Activated T-cell treated with anti-CD3 and anti-CD28 coated beads, Interleukin-2, amount 50 U/mL, for 1 hour (primary cell): ENCODE results near the gene PACRG.

Experiments used
- DNase-seq: peaks from one replicate; pipeline ENCODE4 v3.0.0-alpha.2; 2020

The PACRG gene

DNA sequence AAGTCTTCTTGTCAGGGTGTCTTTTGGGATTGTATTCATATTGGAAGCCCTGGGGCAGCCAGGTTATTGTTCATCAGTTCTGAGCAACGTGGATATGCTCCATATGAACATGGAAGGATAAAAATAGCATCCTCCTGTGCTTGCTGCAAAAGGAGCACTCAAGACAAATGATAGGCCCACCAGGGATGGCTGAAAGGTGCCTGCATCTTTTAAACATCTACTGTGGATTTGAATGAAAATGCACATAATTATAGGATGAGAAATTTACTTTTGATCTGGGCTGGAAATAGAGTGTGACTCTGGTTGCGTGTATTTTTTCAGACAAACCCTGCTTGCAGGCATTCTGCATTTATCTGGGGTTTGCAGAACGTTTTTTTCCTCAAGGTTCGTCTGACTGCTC, 299.1 kb downstream of the PACRG start:
- DNase-seq, result no peak

DNA sequence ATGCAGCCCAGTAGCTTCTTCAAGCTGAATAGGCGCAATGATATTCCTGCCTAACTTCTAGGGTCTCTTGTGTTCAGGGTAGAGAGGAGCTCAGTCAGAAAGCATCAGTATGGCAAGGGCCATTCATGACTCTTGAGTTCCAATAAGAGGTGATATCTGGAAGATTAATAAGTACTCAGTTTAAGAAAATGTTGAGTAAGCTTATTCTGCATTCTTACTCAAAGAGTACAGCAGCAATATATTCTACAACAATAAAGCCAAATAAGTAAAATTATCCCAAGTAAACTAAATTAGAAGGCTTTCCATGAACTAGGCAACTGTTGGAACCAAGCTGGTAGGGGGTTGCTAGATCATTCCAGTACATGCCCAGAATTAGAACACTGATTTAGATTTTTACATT, 303.2 kb downstream of the PACRG start:
- DNase-seq, result no peak

DNA sequence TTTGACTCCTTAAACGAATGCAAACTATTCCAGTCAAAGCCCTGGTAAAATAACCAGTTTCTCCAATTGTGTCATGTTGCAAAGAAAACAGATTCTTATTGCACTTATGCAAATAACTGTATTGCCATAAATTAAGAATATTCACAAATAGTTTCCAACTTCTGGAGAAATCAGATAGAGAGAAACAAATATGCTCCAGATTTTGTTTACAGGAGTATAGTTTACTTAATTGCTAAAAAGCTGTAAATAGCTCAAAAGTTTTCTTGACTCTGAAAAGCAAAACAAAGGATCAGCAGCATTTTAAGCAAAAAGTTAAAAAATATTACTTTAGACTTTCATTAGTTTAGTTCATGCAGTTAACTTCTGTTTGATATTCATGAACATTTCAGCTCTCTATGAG, 304.2 kb downstream of the PACRG start:
- DNase-seq, result no peak

DNA sequence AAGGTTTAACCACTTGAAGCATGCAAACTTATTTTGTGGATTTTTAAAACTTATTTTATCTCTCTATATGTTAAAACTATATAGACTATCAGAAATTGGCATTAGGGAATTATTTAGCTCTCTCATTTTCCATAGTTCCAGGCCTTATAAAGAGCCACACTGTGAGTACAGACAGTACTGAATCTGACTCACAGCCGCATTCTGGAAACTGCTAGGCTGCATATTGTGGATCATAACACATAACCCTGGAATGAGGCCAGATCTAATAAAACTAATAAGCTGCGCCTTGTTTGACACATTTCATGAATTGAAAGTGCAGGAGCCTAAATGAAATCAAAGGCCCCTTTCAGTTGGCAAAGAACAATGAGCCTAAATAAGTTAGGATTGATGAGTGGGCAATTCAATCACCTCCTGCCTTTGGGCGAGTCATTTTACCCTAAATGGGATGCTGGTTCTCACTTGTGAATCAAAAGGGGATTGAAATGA, 308.4 kb downstream of the PACRG start:
- no peak for DNase-seq

DNA sequence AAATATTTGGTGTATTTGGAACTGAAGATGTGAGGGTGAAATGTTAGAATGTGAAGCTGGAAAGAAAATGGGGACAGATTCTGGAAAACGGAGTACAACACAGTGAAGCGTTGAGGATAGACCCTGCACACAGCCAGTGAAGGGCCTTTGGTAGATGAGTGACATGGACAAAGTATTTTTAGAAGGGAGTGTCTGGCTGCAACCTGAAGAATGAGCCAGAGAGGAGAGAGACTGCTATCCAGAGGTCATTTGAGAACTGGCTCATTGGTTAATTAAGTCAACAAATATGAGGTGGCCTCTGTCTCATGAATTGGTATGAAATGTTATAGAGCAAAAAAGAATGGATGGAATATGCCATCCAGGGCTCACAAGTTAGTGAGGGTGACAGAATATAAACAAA, 310.5 kb downstream of the PACRG start:
- DNase-seq, result no peak

DNA sequence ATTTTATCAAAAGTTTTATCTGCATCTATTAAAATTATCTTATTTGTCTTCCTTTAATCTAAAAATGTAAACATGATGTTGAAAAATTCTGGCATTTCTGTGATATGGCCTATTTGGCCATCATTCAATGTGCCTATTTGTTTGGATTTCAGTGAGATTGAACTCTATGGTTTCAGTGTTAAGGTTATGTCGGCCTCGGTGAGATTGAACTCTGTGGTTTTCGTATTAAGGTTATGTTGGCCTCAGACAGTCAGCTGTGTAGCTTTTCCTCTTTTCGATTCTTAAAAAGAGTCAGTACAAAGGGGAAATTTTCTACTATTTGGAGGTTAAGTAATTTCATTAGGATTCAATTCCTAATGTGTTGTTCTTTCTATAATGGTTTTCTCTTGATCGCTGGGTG, 320.6 kb downstream of the PACRG start:
- DNase-seq, result no peak

DNA sequence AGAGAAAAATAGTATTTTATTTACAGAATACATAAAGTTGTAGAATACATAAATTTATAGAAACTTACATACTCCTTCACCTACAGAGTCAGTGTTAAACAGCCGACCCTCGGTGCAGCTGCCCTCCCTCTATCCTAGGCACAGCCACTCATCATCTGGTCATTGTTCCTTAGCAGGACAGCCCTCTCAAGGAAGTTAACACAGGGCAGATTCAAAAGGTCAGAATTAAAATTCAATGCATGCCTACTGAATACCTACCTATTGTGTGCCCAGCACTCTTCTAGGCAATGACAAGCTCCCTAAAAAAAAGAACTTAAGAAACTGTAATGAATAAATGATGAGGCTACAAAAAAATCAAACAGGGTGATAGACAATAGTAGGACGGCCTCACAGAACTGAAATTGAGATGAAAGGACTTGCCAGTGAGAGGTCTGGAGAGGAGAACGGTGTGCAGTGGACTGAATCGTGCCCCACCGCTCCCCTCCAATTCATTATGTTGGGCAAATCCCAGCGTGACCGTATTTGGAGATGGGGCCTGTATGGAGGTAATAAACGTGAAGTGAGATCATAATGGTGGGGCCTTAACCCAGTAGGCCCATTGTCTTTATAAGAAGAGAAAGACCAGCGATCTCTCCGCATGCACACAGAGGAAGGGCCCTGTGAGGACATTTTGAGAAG, 326.0 kb downstream of the PACRG start:
- DNase-seq, result no peak

DNA sequence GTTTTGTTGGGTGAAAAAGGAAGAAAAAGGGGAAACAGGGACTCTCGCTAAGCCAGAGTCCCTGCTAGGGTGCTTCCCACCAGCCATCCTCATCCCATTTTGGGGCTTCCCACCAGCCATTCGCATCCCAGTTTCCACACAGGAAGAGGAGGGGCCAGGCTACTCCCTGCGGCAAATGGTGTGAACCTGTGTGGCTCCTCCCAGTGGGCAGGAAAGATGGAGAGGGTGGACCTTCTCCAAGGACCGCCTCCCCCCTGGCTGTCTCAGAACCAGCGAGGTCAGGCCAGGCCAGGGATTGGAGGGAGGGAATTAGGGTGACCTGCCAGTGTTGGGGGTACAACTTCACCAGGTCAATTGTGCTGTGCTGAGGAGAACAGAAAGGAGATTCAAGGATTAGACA, 326.9 kb downstream of the PACRG start:
- no peak for DNase-seq

DNA sequence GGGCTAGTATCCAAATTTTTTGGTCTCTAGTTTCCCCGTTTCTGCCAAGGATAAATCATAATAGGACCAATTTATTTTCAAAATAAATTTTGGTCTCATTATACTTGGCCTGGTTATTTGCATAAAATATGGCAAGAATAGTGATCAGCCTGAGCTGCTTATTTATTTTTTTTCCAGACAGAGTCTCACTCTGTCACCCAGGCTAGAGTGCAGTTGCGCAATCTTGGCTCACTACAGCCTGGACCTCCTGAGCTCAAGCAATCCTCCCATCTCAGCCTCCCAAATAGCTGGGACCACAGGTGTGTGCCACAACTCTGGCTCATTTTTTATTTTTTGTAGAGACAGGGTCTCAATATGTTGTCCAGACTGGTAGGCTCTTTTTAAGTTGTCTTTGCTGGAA, 329.5 kb downstream of the PACRG start:
- DNase-seq, result no peak

DNA sequence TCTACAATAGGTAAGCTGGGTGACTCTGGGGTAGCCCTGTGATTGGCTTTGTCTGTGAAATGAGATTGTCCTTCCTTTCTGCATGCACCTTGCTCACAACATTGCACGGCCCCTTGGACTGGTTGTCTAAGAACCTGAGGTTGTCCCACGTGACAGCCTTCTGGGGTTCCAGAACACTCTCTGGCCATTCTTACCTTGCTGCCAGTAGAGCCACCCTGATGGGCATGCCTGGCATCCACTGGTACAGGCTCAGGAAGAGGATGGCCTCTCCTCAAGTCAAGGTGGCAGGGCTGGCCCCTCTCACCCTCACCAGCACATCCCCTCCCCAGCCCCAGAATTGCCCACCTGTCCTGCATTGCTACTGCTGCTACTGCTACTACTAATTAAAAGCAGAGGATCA, 335.0 kb downstream of the PACRG start:
- DNase-seq, result no peak

DNA sequence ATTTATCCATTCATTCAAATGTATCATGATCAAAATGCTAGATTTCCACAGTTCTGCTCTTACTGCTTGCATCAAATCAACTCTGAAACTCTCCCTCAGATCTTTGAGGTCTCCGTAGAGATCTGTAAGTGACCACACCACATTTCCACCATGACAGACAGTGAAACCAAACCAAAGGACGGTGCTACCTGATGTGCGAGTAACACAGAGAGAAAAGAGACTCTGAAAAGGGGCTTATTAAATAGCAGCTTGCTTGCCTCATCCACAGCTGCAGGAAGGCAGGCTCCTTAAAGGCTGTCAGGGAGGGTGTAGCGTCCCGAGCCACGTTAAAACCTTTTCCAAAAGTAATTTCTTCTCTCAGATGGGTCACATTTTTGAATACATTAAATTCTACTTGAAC, 335.8 kb downstream of the PACRG start:
- no peak for DNase-seq

DNA sequence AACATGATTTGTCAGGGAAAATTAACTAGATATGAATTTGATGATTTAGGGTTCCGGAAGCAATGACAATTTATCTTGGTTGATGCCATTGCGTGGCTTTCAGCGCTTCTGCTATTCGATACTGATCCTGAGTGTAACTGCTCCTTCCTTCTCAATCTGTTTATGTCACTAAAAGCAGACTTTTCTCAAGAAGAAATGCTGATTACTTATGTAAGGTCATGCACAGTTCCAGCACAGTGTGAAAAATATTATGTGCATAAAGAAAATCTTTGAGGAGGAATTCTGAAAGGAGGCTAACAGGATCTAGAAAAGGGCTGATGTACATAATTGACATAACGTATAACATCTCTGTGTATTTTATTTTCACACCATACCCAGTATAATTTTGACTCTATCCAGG, 336.6 kb downstream of the PACRG start:
- no peak for DNase-seq

DNA sequence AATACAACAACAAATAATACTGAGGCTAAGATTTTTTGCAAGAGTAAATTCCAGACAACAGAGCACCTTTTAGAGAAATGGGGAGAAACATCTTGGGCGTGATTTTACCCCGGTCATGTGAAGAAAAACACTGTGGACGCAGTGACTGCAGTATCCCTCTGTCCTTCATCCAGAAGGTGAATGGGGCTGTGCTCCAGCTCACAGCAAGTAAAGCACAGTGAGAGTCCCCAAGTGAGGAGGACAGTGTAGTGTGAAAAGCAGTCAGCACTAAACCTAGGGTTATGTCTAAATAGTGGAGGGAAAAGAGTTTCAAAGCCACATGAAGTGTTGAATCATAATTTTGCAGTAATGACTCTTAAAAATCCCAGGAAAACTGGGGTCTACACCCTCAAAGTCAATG, 338.4 kb downstream of the PACRG start:
- no peak for DNase-seq

DNA sequence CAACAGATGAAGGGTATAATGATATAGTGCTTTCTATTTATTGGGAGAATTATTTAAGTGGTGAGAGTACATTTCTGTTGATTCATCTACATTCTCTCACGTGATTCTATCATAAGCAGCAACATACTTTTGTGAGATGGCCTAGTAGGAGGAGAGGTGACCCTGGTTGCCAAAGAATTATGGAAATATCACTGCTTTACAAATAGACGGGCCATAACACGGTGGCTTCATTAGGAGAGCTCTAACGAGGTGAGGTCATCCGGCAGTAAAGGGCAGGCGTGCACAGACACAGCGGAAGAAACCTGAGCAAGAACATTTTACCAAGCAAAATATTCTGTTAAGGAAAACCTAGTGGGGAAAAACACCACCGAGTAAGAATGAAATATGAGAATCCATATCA, 349.4 kb downstream of the PACRG start:
- DNase-seq, result no peak

DNA sequence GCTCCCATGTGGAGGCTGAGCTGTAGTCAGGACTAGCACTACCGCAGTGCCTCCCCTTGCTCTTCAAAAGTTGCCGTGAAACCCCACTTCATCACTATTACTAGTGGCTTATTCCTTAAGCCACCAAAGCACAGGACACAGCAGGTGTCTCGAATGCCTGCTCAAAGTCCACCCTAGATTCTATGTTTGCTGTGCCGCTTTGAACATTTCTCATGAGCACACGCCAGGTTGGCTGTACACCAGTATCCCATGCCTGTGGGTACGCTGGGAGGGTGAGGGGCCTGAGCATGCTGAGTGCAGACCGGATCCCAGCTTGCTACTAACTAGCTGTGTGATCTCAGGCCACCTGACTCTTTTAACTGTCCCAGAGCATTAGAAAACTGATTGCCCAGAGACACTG, 350.9 kb downstream of the PACRG start:
- no peak for DNase-seq

DNA sequence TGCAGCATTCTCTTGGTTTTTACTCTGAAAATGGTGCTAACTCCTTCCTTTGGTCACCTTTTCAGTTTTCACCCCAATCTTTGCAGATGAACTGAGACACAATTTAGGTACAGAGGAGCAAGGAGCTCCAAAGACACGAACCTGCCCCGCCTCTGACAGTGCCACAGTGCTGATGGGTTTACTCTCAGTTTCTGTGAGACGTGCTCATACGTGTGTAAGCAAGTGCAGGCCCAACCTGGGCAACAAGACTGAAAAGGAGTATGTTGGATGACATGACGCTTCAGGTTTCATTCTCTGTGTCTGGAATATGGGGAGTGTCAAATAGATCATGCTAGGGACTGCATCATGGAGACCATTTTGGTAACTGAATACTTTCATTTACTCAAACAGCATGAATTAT, 352.5 kb downstream of the PACRG start:
- no peak for DNase-seq

DNA sequence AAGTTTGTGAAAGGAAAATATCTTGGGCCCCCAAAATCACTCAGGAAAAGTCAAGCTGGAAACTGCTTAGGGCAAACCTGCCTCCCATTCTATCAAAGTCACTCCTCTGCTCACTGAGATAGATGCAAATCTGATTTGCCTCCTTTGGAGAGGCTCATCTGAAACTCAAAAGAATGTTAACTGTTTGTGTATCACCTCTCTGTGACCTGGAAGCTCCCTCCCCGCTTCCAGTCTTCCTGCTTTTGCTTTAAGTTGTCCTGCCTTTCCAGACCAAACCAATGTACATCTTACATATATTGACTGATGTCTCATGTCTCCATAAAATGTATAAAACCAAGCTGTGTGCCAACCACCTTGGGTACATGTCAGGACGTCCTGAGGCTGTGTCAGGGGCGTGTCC, 355.4 kb downstream of the PACRG start:
- DNase-seq, result no peak

DNA sequence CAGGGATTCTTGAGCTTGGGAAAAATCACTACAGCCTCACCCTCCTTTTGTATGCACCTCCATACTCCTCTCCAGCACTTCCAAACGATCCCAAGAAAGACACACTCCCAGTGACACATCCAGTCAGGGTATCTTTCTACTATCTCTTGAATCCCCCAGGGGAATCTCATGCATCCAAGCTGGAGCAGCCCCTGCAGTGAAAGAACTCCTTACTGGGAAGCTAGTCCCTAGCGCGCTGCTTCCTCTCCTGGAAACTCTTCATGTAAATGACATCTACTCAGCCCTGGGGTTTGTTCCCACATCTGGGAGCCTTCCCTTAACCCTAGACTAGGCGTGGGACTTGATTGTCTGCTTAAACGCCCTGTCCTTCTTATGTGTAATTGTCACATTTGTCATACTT, 357.7 kb downstream of the PACRG start:
- no peak for DNase-seq

DNA sequence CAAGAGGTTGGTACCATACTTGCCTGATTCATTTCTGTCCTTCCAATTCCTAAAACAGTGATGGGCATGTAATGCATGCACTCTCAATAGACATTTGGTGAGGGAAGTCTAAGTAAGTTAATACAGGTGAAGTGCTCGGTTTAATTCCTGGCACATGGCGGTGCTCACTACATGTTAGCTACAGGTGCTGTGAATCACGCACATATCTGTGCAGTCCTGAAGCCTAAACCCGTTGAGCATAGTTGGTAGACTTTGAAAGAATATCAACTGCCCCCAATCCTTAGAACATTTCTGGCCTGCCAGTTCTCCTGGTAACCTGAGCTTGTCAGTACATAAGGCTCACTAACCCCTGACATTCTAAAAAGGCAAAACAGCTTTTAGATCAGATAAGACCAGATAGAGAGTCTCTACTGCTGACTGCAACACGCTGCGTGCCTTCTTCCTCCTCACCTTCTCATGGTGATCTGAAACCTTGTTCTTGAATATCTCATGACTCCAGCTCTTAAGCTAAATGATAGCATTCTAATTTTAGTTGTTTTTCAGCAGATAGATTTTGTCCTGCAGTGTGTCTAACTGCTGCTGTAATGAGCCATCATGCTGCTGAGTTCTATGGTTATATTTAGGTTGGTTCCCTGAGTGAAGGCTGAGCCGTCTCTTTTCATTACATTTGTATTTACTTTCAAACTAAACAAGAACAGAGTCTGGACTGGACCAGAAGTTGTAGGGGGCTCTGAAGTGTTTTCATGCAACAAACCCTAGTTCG, 358.3 kb downstream of the PACRG start:
- DNase-seq, result no peak

DNA sequence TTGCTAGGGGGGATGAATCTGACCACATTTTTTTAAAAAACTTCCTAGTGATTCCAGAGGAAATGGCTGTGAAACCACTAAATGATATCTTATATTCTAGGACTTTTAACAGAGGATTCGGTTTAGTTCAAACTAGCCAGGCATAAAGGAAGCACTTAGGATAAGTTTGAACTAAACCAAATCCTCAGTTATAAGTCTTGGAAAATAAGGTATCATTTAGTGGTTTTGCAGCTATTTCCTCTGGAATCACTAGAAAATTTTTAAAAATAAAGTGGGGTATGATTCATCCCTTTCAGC, 358.8 kb downstream of the PACRG start:
- no peak for DNase-seq

DNA sequence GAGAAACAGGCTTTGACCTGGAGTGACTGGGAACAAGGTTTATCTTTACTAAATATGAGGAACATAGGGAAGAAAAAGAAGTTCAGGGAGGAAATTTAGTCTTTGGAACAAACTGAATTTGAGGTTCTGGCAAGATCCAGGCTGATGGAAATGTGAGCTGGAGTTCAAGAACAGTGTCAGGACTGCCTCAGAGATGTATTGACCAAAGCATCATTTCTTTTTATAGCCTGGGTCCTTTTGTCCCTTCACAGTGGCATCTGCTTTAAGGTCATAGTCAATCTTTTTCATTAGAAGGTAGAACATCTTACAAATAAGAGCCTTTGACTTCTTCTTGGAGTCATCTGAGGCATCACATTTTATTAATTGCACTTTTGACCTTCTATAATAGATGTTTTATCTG, 360.2 kb downstream of the PACRG start:
- no peak for DNase-seq

DNA sequence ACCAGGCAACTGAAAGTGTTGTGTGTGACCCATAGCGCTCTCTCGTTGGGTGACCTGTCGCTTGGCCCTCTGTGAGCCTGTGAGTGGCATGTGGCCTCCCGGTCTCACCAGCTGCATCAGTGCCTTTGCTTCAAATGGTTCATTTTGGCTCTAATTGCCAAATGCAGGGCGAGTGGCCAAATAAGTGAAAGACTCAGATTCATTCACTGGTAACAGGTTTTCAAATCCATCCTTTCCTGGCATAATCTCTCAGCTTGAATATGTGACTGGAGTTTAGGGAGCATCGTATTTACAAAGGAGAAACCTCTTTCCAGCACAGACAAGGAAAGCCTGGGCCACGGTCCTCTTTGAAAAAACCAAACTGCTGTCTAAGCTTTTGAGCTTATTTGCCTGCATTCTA, 365.1 kb downstream of the PACRG start:
- DNase-seq, result no peak

DNA sequence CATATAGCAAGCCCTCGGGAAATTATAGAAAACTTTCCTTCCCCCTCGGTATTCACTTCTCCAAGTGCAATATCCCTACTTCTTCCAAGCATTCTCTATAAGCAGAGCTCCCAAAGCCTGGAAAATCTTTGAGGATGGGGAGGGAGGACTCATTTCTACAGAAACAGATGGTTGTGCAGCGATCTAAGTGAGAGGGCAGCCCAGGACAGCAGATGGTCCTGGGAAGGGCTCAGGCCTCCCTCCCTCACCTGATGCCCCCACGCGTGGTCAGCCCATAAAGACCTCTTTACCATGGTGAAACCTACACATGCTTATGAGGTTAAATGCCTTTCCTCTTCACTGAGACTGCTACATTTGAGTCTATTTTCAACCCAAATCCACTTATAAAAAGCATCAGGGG, 367.1 kb downstream of the PACRG start:
- DNase-seq, result no peak

DNA sequence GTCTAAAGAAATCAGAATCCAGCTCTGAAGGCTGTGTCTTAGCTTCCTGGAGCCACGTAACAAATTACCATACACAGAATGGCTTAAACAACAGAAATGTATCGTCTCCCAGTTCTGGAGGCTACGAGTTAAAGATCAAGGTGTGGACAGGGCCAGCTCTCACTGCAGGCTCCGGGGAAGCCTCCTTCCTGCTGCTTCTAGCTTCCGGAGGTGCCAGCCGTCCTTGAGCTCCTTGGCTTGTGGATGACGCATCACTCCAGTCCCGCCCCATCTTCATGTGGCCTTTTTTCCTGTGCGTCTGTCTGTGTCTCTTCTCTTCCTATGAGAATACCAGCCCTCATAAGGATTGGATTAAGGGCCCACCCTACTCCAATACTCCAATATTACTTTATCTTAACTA, 367.6 kb downstream of the PACRG start:
- no peak for DNase-seq

DNA sequence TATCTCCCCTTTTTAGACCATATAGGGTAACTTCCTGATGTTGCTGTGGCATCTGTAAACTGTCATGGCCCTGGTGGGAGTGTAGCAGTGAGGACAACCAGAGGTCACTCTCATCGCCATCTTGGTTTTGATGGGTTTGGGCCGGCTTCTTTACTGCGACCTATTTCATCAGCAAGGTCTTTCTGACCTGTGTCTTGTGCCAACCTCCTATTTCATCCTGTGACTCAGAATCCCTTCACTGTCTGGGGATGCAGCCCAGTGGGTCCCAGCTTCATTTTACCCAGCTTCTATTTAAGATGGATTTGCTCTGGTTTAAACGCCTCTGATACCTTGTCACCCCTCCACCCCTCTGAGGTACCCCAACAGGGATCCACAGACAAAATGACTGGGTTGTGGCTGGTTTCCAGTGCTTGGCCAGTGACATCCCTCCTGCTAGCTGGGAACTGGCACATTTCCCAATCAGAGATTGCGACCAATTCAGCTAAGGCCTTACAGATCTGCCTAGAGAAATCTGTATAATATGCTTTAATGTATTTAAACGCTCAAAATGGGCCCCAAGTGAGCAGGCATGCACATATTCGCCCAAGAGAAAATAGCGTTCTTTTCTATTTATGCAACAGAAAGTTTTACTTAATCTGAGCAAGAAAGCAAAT, 371.2 kb downstream of the PACRG start:
- no peak for DNase-seq
